Loucy (cell line): ENCODE measurements around the gene NADSYN1.

ENCODE experiments used
- H2AFZ ChIP-seq: fragments of 200-600 bp; sonication (generic); 2 replicates; pipeline ENCODE4 v1.6.0; 2016; ENCODE audit warnings: antibody characterized with exemption, mild to moderate bottlenecking, low read length, moderate library complexity
- H3F3A ChIP-seq: fragments of 200-600 bp; 2 replicates; pipeline ENCODE4 v1.6.0; 2016; ENCODE audit warnings: antibody characterized with exemption, low read depth, mild to moderate bottlenecking
- H3K27me3 ChIP-seq: fragments of 200-600 bp; sonication (generic); 2 replicates; pipeline ENCODE4 v1.6.1; 2014; ENCODE audit warnings: low read length, mild to moderate bottlenecking; ENCODE audit not compliant: insufficient read depth, poor library complexity, severe bottlenecking
- H3K36me3 ChIP-seq: fragments of 200-600 bp; sonication (generic); 2 replicates; pipeline ENCODE4 v1.6.1; 2016; ENCODE audit warnings: low read length; ENCODE audit not compliant: insufficient read depth
- H3K4me1 ChIP-seq: fragments of 200-600 bp; sonication (generic); 2 replicates; pipeline ENCODE4 v1.5.1; 2014; ENCODE audit warnings: low read length, mild to moderate bottlenecking; ENCODE audit not compliant: insufficient read depth, poor library complexity, severe bottlenecking
- H3K4me2 ChIP-seq: fragments of 200-600 bp; sonication (generic); 2 replicates; pipeline ENCODE4 v1.6.0; 2014; ENCODE audit warnings: antibody characterized with exemption, low read length, low read depth, mild to moderate bottlenecking; ENCODE audit not compliant: poor library complexity, severe bottlenecking
- H3K4me3 ChIP-seq: fragments of 200-600 bp; sonication (generic); 2 replicates; pipeline ENCODE4 v1.5.1; 2014; ENCODE audit warnings: low read length, mild to moderate bottlenecking, mixed read lengths; ENCODE audit not compliant: poor library complexity, severe bottlenecking
- H3K79me2 ChIP-seq: fragments of 200-600 bp; sonication (generic); 2 replicates; pipeline ENCODE4 v1.6.1; 2014; ENCODE audit warnings: low read length; ENCODE audit not compliant: insufficient read depth
- H3K9ac ChIP-seq: fragments of 200-600 bp; sonication (generic); 2 replicates; pipeline ENCODE4 v1.6.0; 2014; ENCODE audit warnings: mild to moderate bottlenecking, low read depth, low read length, moderate library complexity; ENCODE audit not compliant: poor library complexity, severe bottlenecking
- H3K9me2 ChIP-seq: fragments of 200-600 bp; sonication (generic); replicated peaks from 2 replicates; pipeline ENCODE4 v1.6.1; 2016; ENCODE audit warnings: low read depth, low read length, mixed read lengths
- H3K9me3 ChIP-seq: fragments of 200-600 bp; sonication (generic); 2 replicates; pipeline ENCODE4 v1.6.1; 2014; ENCODE audit warnings: mild to moderate bottlenecking, antibody characterized with exemption, low read length, low read depth; ENCODE audit not compliant: insufficient read depth
- H4K20me1 ChIP-seq: fragments of 200-600 bp; sonication (generic); 2 replicates; pipeline ENCODE4 v1.6.0; 2014; ENCODE audit warnings: antibody characterized with exemption, low read length, mild to moderate bottlenecking; ENCODE audit not compliant: insufficient read depth, poor library complexity, severe bottlenecking
- EZH2phosphoT487 ChIP-seq: fragments of 200-600 bp; IDR thresholded peaks from 2 replicates; pipeline ENCODE4 v1.6.1; 2018; ENCODE audit warnings: antibody characterized with exemption, mild to moderate bottlenecking, moderate library complexity, borderline replicate concordance
- TF ChIP-seq, protein P1 (sequence below): fragments of 200-600 bp; sonication (generic); conservative IDR thresholded peaks from 2 replicates; pipeline ENCODE4 v1.5.1; 2014; ENCODE audit warnings: mild to moderate bottlenecking, antibody characterized with exemption, low read length

The NADSYN1 gene

DNA sequence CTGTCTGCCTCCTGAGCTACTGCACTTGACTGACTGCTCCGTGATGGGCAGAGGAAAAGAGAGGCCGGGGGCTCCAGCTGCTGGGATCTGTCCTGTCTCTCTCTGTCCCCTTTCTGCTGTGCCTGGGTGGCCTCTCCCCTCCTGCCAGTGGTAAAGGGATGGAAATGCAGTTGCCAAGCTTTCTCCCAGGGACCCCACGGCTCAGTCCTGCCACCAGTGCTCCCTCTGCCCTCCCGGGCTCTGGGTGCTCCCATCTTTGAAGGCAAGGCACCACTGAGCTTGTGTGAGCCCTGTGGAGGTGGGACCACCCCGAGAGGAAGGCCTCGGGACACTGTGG, 32.0 kb downstream of the NADSYN1 start:
- no peaks in the 10 kb centered on the region for H3F3A ChIP-seq
- H4K20me1 ChIP-seq: no peaks in the 10 kb centered on the region
- TF ChIP-seq, protein P1, sequence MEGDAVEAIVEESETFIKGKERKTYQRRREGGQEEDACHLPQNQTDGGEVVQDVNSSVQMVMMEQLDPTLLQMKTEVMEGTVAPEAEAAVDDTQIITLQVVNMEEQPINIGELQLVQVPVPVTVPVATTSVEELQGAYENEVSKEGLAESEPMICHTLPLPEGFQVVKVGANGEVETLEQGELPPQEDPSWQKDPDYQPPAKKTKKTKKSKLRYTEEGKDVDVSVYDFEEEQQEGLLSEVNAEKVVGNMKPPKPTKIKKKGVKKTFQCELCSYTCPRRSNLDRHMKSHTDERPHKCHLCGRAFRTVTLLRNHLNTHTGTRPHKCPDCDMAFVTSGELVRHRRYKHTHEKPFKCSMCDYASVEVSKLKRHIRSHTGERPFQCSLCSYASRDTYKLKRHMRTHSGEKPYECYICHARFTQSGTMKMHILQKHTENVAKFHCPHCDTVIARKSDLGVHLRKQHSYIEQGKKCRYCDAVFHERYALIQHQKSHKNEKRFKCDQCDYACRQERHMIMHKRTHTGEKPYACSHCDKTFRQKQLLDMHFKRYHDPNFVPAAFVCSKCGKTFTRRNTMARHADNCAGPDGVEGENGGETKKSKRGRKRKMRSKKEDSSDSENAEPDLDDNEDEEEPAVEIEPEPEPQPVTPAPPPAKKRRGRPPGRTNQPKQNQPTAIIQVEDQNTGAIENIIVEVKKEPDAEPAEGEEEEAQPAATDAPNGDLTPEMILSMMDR: no peak
- no peak for TF ChIP-seq EZH2phosphoT487
- H2AFZ ChIP-seq: no peak overlapping the region
- H3K27me3 ChIP-seq: no peaks in the 10 kb centered on the region
- no peak overlapping the region for H3K4me3 ChIP-seq
- no peaks in the 10 kb centered on the region for H3K4me1 ChIP-seq
- H3K9ac ChIP-seq: no peak overlapping the region
- peaks cover 49% of the 10 kb centered on the region; the same call in 1 of the 2 replicates for H3K36me3 ChIP-seq
- H3K4me2 ChIP-seq: no peak overlapping the region
- no peaks in the 10 kb centered on the region for H3K9me2 ChIP-seq
- H3K9me3 ChIP-seq: no peaks in the 10 kb centered on the region
- H3K79me2 ChIP-seq: no peaks in the 10 kb centered on the region

DNA sequence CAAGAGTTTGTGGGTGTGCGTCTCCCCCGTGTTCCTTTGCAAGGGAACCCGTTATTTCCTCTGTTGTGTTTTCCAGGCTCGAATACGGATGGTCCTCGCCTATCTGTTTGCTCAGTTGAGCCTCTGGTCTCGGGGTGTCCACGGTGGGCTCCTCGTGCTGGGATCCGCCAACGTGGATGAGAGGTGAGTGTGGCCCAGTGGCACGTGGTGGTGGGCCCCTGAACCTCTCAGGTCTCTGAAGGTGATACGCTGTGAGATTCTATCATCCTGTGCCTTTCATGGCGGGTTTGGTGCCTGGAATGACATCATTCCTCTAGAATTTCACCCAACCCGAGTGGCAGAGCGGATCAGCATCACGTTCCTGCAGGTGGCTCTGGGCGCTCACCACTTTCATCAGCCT, 32.5 kb downstream of the NADSYN1 start:
- no peaks in the 10 kb centered on the region for H4K20me1 ChIP-seq
- no peak overlapping the region for H3K4me3 ChIP-seq
- H3K36me3 ChIP-seq: peaks cover 51% of the 10 kb centered on the region; the same call in 1 of the 2 replicates

DNA sequence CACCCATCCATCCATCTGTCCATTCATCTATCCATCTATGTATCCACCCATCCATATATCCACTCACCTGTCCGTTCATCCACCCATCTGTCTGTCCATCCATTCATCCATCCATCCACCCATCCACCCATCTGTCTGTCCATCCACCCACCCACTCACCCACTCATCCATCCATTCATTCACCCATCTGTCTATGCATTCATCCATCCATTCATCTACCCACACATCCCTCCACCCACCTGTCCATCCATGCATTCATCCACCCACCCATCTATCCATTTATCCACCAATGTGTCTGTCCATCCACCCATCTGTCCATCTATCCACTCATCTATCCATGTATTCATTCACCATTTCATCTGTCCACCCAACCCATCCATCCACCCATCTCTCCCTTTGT, 33.3 kb downstream of the NADSYN1 start:
- Histone ChIP-seq H4K20me1 (no peaks in the 10 kb centered on the region), H3K36me3 (peaks cover 51% of the 10 kb centered on the region; the same call in 1 of the 2 replicates), H3K4me1 (no peaks in the 10 kb centered on the region)

More for the DNA sequence above, 32.5 kb downstream of the NADSYN1 start:
- H3K9me2 ChIP-seq: no peaks in the 10 kb centered on the region
- no peaks in the 10 kb centered on the region for H3K9me3 ChIP-seq
- H2AFZ ChIP-seq: no peak overlapping the region
- TF ChIP-seq, protein P1: no peak
- no peak for TF ChIP-seq EZH2phosphoT487
- no peaks in the 10 kb centered on the region for H3K79me2 ChIP-seq
- H3F3A ChIP-seq: no peaks in the 10 kb centered on the region
- H3K4me2 ChIP-seq: no peak overlapping the region
- no peaks in the 10 kb centered on the region for H3K4me1 ChIP-seq
- H3K27me3 ChIP-seq: no peaks in the 10 kb centered on the region
- H3K9ac ChIP-seq: no peak overlapping the region

More for the DNA sequence above, 33.3 kb downstream of the NADSYN1 start:
- no peaks in the 10 kb centered on the region for H3K9me2 ChIP-seq
- no peak overlapping the region for H3K9ac ChIP-seq
- H3K9me3 ChIP-seq: no peaks in the 10 kb centered on the region
- no peak overlapping the region for H2AFZ ChIP-seq
- no peaks in the 10 kb centered on the region for H3K79me2 ChIP-seq
- no peaks in the 10 kb centered on the region for H3F3A ChIP-seq
- no peak overlapping the region for H3K4me3 ChIP-seq
- TF ChIP-seq EZH2phosphoT487: no peak
- TF ChIP-seq, protein P1: no peak
- H3K4me2 ChIP-seq: no peak overlapping the region
- H3K27me3 ChIP-seq: no peaks in the 10 kb centered on the region
